Measurements from ENCODE around the gene GABRE. TPM values are rescaled to one million over a fixed set of nuclear protein-coding genes. Genes with fewer than 3 reads are reported as not detected.

GABRE gene
- polyA plus RNA-seq, 1 experiment: 13.9 TPM

- POLR2A ChIA-PET: no interaction called here
Observed at GRCh38 chrX:151994476-151994875, 20.0 kb upstream of the GABRE start.

GRCh38 chrX:151988706-151989299 is 14.3 kb upstream of the GABRE start:
- TF ChIP-seq CTCF (IDR thresholded peaks at IDR 0.05; ENCODE audit: low read depth, low read length): no peak
- H3K27me3 ChIP-seq (ENCODE audit: control insufficient read depth, insufficient read depth, low read length): no peaks in the 10 kb centered on the region
- DNase-seq (ENCODE audit: low read depth, low spot score): no peak
- ChIA-PET POLR2A (no interaction called here), CTCF (no interaction called here)
- no peaks in the 10 kb centered on the region for H3K9me3 ChIP-seq (ENCODE audit: control insufficient read depth, insufficient read depth, low read length)
- H3K4me3 ChIP-seq (ENCODE audit: low read depth, low read length): no peak overlapping the region
- H3K27ac ChIP-seq (ENCODE audit: low read depth, low read length): no peak overlapping the region

More at GRCh38 chrX:151994476-151994875, 20.0 kb upstream of the GABRE start:
- H3K9me3 ChIP-seq (ENCODE audit: control insufficient read depth, insufficient read depth, low read length): no peaks in the 10 kb centered on the region
- no peak for DNase-seq (ENCODE audit: low read depth, low spot score)
- no peak overlapping the region for H3K4me3 ChIP-seq (ENCODE audit: low read depth, low read length)
- no peaks in the 10 kb centered on the region for H3K27me3 ChIP-seq (ENCODE audit: control insufficient read depth, insufficient read depth, low read length)
- no peak overlapping the region for H3K27ac ChIP-seq (ENCODE audit: low read depth, low read length)
- no peak for TF ChIP-seq CTCF (IDR thresholded peaks at IDR 0.05; ENCODE audit: low read depth, low read length)
- CTCF ChIA-PET: no interaction called here

- no peaks in the 10 kb centered on the region for H3K9me3 ChIP-seq (ENCODE audit: control insufficient read depth, insufficient read depth, low read length)
- H3K27me3 ChIP-seq (ENCODE audit: control insufficient read depth, insufficient read depth, low read length): no peaks in the 10 kb centered on the region
- H3K4me3 ChIP-seq (ENCODE audit: low read depth, low read length): no peak overlapping the region
- CTCF ChIA-PET: no interaction called here
- H3K27ac ChIP-seq (ENCODE audit: low read depth, low read length): no peak overlapping the region
- TF ChIP-seq CTCF (IDR thresholded peaks at IDR 0.05; ENCODE audit: low read depth, low read length): no peak
- POLR2A ChIA-PET: no interaction called here
- no peak for DNase-seq (ENCODE audit: low read depth, low spot score)
Observed at GRCh38 chrX:151987108-151987507, 12.6 kb upstream of the GABRE start.

GRCh38 chrX:151985955-151986354 is 11.5 kb upstream of the GABRE start:
- DNase-seq (ENCODE audit: low read depth, low spot score): no peak
- ChIA-PET CTCF (no interaction called here), POLR2A (no interaction called here)
- no peak for TF ChIP-seq CTCF (IDR thresholded peaks at IDR 0.05; ENCODE audit: low read depth, low read length)
- no peak overlapping the region for H3K4me3 ChIP-seq (ENCODE audit: low read depth, low read length)
- no peak overlapping the region for H3K27ac ChIP-seq (ENCODE audit: low read depth, low read length)
- no peaks in the 10 kb centered on the region for H3K9me3 ChIP-seq (ENCODE audit: control insufficient read depth, insufficient read depth, low read length)
- H3K27me3 ChIP-seq (ENCODE audit: control insufficient read depth, insufficient read depth, low read length): no peaks in the 10 kb centered on the region

GRCh38 chrX:151985531-151985930 is 11.1 kb upstream of the GABRE start:
- Histone ChIP-seq H3K27me3 (ENCODE audit: control insufficient read depth, insufficient read depth, low read length) (no peaks in the 10 kb centered on the region), H3K27ac (ENCODE audit: low read depth, low read length) (no peak overlapping the region), H3K4me3 (ENCODE audit: low read depth, low read length) (no peak overlapping the region), H3K9me3 (ENCODE audit: control insufficient read depth, insufficient read depth, low read length) (no peaks in the 10 kb centered on the region)
- DNase-seq (ENCODE audit: low read depth, low spot score): no peak
- no peak for TF ChIP-seq CTCF (IDR thresholded peaks at IDR 0.05; ENCODE audit: low read depth, low read length)
- CTCF ChIA-PET: no interaction called here
- POLR2A ChIA-PET: interaction anchor here (1.8 kb wide), 1 partner anchor 12 kb away, joined by 5 read pairs; no protein-coding TSS in a partner anchor
